Measurements from ENCODE around the gene LYVE1.

Gene LYVE1

DNA sequence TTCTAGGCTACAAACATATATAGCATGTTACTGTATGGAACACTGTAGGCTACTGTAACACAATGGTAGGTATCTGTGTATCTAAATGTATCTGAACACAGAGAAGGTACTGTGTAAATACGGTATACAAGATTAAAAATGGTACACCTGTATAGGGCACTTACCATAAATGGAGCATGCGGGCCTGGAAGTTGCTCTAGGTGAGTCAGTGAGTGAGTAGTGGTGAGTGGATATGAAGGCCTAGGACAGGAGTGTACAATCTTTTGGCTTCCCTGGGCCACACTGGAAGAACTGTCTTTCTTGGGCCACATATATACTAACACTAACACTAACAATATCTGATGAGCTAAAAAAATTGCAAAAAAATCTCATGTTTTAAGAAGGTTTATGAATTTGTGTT, 48.8 kb downstream of the LYVE1 start:
- no peak for DNase-seq

DNA sequence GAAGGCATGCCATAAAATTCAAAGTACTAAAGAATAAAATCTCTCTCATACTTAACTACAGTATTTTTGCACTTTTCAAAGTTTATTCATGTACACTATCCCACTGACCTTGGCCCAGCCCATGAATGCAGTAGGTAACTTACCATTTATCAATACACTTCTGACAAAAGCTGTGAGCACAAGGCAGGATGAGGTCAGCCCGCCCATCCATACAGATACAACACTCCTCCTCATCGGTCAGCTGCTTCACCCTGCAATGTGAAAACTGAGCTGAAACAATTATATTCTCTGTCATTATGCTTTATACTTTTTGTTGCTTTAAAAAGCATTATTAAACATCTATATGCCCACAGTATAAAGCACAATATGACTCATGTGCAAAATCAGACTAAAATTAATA, 49.6 kb downstream of the LYVE1 start:
- DNase-seq: no peak

DNA sequence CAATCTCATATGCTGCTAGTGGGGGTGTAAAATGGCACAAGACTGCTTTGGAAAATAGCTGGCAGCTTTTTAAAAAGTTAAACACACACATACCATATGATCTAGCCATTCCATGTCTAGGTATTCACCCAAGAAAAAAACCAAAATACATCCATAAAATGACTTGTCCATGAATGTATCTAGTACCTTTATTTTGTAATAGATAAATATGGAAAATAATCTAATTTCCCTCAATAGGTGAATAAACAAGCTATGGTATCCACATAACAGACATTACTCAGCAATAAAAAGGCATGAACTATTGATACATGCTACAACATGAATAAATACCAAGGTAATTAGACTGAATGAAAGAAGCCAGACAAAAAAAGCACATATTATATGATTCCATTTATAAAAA, 50.3 kb downstream of the LYVE1 start:
- no peak for DNase-seq

DNA sequence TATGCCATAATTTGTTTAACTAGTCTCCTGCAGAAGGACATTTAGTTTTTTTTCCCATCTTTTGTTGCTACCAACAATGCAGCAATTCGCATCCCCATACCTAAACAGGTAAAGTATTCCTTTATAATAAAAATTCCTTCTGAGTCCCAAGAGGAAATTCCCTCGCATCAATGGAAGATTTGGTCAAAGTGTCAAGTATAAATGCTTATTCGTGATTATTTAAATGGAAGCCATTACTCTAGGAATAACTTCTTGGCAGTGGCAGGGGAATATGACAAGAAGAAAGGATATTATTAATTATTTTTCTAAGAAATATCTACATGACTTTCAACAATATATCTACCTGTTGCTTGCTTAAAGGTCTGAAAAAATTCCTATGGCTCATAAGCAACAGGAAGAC, 53.0 kb downstream of the LYVE1 start:
- no peak for DNase-seq

DNA sequence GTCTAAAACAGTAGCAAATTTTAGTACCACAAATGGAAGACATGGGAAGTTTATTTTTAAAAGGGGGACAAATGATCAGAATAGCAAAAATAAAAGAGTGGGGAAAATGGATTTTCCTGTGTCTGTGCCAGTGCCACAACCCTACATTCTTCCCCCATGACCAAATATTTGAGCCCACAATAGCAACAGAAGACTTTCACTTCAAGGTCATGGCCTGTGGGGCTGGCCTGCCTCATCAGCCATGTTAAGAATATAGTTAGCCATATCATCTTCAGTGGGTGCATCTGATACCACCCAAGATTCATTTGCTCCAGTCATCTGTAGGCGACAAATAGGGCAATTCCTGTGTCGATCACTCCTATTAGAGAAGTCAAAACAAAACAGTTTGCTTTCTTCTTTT, 53.8 kb downstream of the LYVE1 start:
- DNase-seq: no peak

DNA sequence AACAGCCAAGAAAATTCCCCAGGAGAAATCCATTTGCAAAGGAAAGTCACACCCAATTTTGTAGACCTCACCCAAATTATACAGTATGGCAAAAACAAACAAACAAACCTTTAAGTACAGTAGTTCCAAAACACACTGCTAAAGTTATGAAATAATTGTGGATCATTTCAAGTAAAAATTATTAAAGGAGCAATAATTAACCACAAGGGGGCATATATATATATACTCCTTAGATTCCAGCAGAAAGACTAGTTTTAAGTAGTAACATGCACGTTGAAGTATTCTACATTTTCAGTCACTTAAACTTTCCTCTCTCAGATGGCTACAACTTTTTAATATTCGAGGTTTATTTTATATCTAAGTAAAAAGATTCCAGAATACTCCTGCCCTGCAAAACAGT, 54.3 kb downstream of the LYVE1 start:
- DNase-seq: no peak

DNA sequence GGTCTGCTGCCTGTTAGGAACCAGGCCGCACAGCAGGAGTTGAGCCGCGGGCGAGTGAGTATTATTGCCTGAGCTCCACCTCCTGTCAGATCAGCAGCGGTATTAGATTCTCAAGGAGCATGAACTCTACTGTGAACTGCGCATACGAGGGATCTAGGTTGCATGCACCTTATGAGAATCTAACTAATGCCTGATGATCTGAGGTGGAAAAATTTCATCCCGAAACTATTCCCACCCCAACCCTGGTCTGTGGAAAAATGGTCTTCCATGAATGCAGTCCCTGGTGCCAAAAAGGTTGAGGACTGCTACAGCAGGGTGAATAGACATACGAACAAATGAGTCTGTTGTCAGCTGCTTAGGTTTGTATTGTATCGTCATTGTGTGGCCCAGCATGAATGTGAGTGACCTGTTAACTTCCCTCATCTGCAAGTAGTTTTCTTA, 57.3 kb downstream of the LYVE1 start:
- no peak for DNase-seq

All from fibroblast of skin of abdomen (primary cell).